Suprapubic skin (tissue), 4 donors: ENCODE data around the gene ULBP3. TPM values are rescaled to one million over a fixed set of nuclear protein-coding genes. Genes with fewer than 3 reads are reported as not detected.
A peak's percentile ranks its signal among the peaks of the same experiment; 100 is the strongest.

Source experiments
- DNase-seq, 2 donors: peaks; one replicate each; pipeline ENCODE4 v3.0.0-alpha.2; 2019; ENCODE audit warnings: low spot score in 2 of 2
- H3K27ac ChIP-seq: fragments of 200-600 bp; sonication (generic); one replicate; pipeline ENCODE4 v1.5.1; 2019
- H3K27me3 ChIP-seq: fragments of 200-600 bp; sonication (generic); one replicate; pipeline ENCODE4 v1.5.1; 2019
- H3K36me3 ChIP-seq: fragments of 200-600 bp; sonication (generic); one replicate; pipeline ENCODE4 v1.5.1; 2019
- H3K4me1 ChIP-seq: fragments of 200-600 bp; sonication (generic); one replicate; pipeline ENCODE4 v1.5.1; 2019
- H3K4me3 ChIP-seq: fragments of 200-600 bp; sonication (generic); one replicate; pipeline ENCODE4 v1.5.1; 2019; ENCODE audit warnings: mild to moderate bottlenecking
- H3K9me3 ChIP-seq: fragments of 200-600 bp; sonication (generic); one replicate; pipeline ENCODE4 v1.5.1; 2019
- CTCF ChIP-seq, 2 donors: fragments of 200-600 bp in 1 of 2; fragments of 450-650 bp in 1 of 2; sonication (generic) in 1 of 2; IDR thresholded peaks; one replicate each; pipeline ENCODE4 v1.5.1; 2016 to 2019; ENCODE audit warnings: antibody characterized with exemption in 2 of 2, mild to moderate bottlenecking in 1 of 2, moderate library complexity in 1 of 2
- EP300 ChIP-seq: sonication (generic); formaldehyde crosslinking; IDR thresholded peaks from one replicate; pipeline ENCODE4 v1.6.1; 2017; ENCODE audit warnings: antibody characterized with exemption
- POLR2A ChIP-seq, 2 donors: fragments of 450-650 bp; IDR thresholded peaks; one replicate each; pipeline ENCODE4 v1.6.1; 2017; ENCODE audit warnings: antibody characterized with exemption in 2 of 2, mild to moderate bottlenecking in 2 of 2, moderate library complexity in 2 of 2
- POLR2AphosphoS5 ChIP-seq, 3 donors: sonication (generic); formaldehyde crosslinking; IDR thresholded peaks; one replicate each; pipeline ENCODE4 v1.6.1; 2017; ENCODE audit warnings: antibody characterized with exemption in 3 of 3
- WGBS: methylation state at CpG from one replicate; pipeline ENCODE4 v1.1.5; 2018; 5-methylcytosine and 5-hydroxymethylcytosine counted together
- total RNA-seq, 4 donors: library from RNA; depleted of rRNA; stranded (reverse); fragments of >200 nt; gene quantifications; one replicate each; pipeline ENCODE4 v1.1.0, GENCODE V29; 2016

Gene ULBP3
- total RNA-seq, 4 donors from 2014 or later = 0.78 to 2.1 TPM; not detected in 2

GRCh38 chr6:150056156-150056555 lies 12.8 kb downstream of the ULBP3 start:
- Histone ChIP-seq H3K27me3 (peaks cover 55% of the 10 kb centered on the region), H3K27ac (no peak overlapping the region), H3K9me3 (no peaks in the 10 kb centered on the region), H3K36me3 (no peaks in the 10 kb centered on the region), H3K4me3 (no peak overlapping the region), H3K4me1 (no peaks in the 10 kb centered on the region)
- peak in 1 of 2 donors; percentile 65 for DNase-seq
- 87% methylated on average over 12 of the region's 12 CpGs for WGBS
- TF ChIP-seq EP300 (no peak), POLR2AphosphoS5 (IDR thresholded peaks at IDR 0.05) (no peak), CTCF (IDR thresholded peaks at IDR 0.05) (no peak), POLR2A (IDR thresholded peaks at IDR 0.05) (no peak)

- H3K9me3 ChIP-seq = no peaks in the 10 kb centered on the region
- no peak for TF ChIP-seq EP300
- no peak for TF ChIP-seq CTCF (IDR thresholded peaks at IDR 0.05)
- TF ChIP-seq POLR2AphosphoS5 (IDR thresholded peaks at IDR 0.05) = no peak
- no peak for TF ChIP-seq POLR2A (IDR thresholded peaks at IDR 0.05)
- WGBS = 88% methylated on average over 9 of the region's 10 CpGs
- H3K36me3 ChIP-seq = no peaks in the 10 kb centered on the region
- H3K4me3 ChIP-seq = no peak overlapping the region
- DNase-seq = peak in 1 of 2 donors; percentile 67
- no peak overlapping the region for H3K27ac ChIP-seq
- no peaks in the 10 kb centered on the region for H3K4me1 ChIP-seq
- H3K27me3 ChIP-seq = peaks cover 61% of the 10 kb centered on the region
Measured at GRCh38 chr6:150055131-150055530, 13.8 kb downstream of the ULBP3 start.

GRCh38 chr6:150053450-150053849 lies 15.5 kb downstream of the ULBP3 start:
- no peak for DNase-seq
- Histone ChIP-seq H3K36me3 (no peaks in the 10 kb centered on the region), H3K4me1 (no peaks in the 10 kb centered on the region), H3K27me3 (peaks cover 60% of the 10 kb centered on the region), H3K4me3 (no peak overlapping the region), H3K9me3 (no peaks in the 10 kb centered on the region), H3K27ac (no peak overlapping the region)
- whole genome bisulfite sequencing = 97% methylated on average over 6 of the region's 11 CpGs
- TF ChIP-seq POLR2AphosphoS5 (IDR thresholded peaks at IDR 0.05) = no peak
- TF ChIP-seq CTCF (IDR thresholded peaks at IDR 0.05) = no peak
- TF ChIP-seq POLR2A (IDR thresholded peaks at IDR 0.05) = no peak

- no peak for DNase-seq
Measured at GRCh38 chr6:150050846-150051245, 18.1 kb downstream of the ULBP3 start.

GRCh38 chr6:150048099-150048498 lies 20.8 kb downstream of the ULBP3 start:
- Histone ChIP-seq H3K27ac (no peak overlapping the region), H3K4me3 (no peak overlapping the region), H3K36me3 (no peaks in the 10 kb centered on the region), H3K9me3 (no peaks in the 10 kb centered on the region), H3K4me1 (no peaks in the 10 kb centered on the region), H3K27me3 (peaks cover 39% of the 10 kb centered on the region)
- WGBS = 81% methylated on average over 4 of the region's 4 CpGs
- TF ChIP-seq POLR2AphosphoS5 (IDR thresholded peaks at IDR 0.05) (no peak), EP300 (no peak), POLR2A (IDR thresholded peaks at IDR 0.05) (no peak), CTCF (IDR thresholded peaks at IDR 0.05) (no peak)
- DNase-seq = no peak

More at GRCh38 chr6:150050846-150051245, 18.1 kb downstream of the ULBP3 start:
- no peak overlapping the region for H3K4me3 ChIP-seq
- WGBS = 54% methylated on average over 4 of the region's 4 CpGs
- no peaks in the 10 kb centered on the region for H3K9me3 ChIP-seq
- H3K27me3 ChIP-seq = peaks cover 47% of the 10 kb centered on the region
- TF ChIP-seq EP300 (no peak), CTCF (IDR thresholded peaks at IDR 0.05) (no peak), POLR2AphosphoS5 (IDR thresholded peaks at IDR 0.05) (no peak), POLR2A (IDR thresholded peaks at IDR 0.05) (no peak)
- no peaks in the 10 kb centered on the region for H3K36me3 ChIP-seq
- H3K4me1 ChIP-seq = no peaks in the 10 kb centered on the region
- no peak overlapping the region for H3K27ac ChIP-seq
